ENCODE data around the gene ALAD.
"Not testable (repeated sequence)": the region's sequence is repeated elsewhere in the genome, so short reads cannot be mapped to it uniquely, and the experiment has no call there.

ALAD gene

GRCh38 chr9:113380869-113381378 is 20.2 kb downstream of the ALAD start:
- Histone ChIP-seq H4K20me1 (ENCODE audit: low read depth, low read length) (no peaks in the 10 kb centered on the region), H3K4me3 (ENCODE audit: insufficient read depth, low read length, poor library complexity, severe bottlenecking) (no peak overlapping the region), H2AFZ (ENCODE audit: low read depth, low read length, severe bottlenecking) (no peak overlapping the region), H3K9me3 (ENCODE audit: insufficient read depth, low read length) (no peaks in the 10 kb centered on the region), H3K27me3 (ENCODE audit: low read length) (no peaks in the 10 kb centered on the region), H3K36me3 (ENCODE audit: low read length) (no peaks in the 10 kb centered on the region), H3K9ac (ENCODE audit: low read length) (no peak overlapping the region), H3K79me2 (ENCODE audit: insufficient read depth, low read length) (no peaks in the 10 kb centered on the region), H3K27ac (ENCODE audit: low read depth, low read length) (no peak overlapping the region), H3K9me2 (replicated peaks; ENCODE audit: insufficient read depth, low read length) (no peaks in the 10 kb centered on the region), H3F3A (ENCODE audit: insufficient read depth) (no peaks in the 10 kb centered on the region), H3K4me2 (ENCODE audit: low read depth, low read length, poor library complexity, severe bottlenecking) (no peak overlapping the region)
- TF ChIP-seq EZH2phosphoT487 (conservative IDR thresholded peaks at IDR 0.05; ENCODE audit: low read length) (no peak), CTCF (IDR thresholded peaks at IDR 0.05; ENCODE audit: insufficient read depth, low read length, poor library complexity, severe bottlenecking) (no peak)

GRCh38 chr9:113379829-113380210 is 21.3 kb downstream of the ALAD start:
- H2AFZ ChIP-seq (ENCODE audit: low read depth, low read length, severe bottlenecking): not testable (repeated sequence)

GRCh38 chr9:113379094-113379828 is 21.8 kb downstream of the ALAD start:
- H3K4me3 ChIP-seq (ENCODE audit: insufficient read depth, low read length, poor library complexity, severe bottlenecking); H3K9ac ChIP-seq (ENCODE audit: low read length); H2AFZ ChIP-seq (ENCODE audit: low read depth, low read length, severe bottlenecking); H3K9me2 ChIP-seq (replicated peaks; ENCODE audit: insufficient read depth, low read length); H3K36me3 ChIP-seq (ENCODE audit: low read length); H3K27ac ChIP-seq (ENCODE audit: low read depth, low read length); H3K4me2 ChIP-seq (ENCODE audit: low read depth, low read length, poor library complexity, severe bottlenecking); H3F3A ChIP-seq (ENCODE audit: insufficient read depth); H3K9me3 ChIP-seq (ENCODE audit: insufficient read depth, low read length); H4K20me1 ChIP-seq (ENCODE audit: low read depth, low read length); H3K79me2 ChIP-seq (ENCODE audit: insufficient read depth, low read length); H3K27me3 ChIP-seq (ENCODE audit: low read length): not testable (repeated sequence)

More at GRCh38 chr9:113379829-113380210, 21.3 kb downstream of the ALAD start:
- not testable (repeated sequence) for H3K4me3 ChIP-seq (ENCODE audit: insufficient read depth, low read length, poor library complexity, severe bottlenecking); H3K27ac ChIP-seq (ENCODE audit: low read depth, low read length); H3K27me3 ChIP-seq (ENCODE audit: low read length); H4K20me1 ChIP-seq (ENCODE audit: low read depth, low read length); H3K4me2 ChIP-seq (ENCODE audit: low read depth, low read length, poor library complexity, severe bottlenecking); H3K9ac ChIP-seq (ENCODE audit: low read length); H3K9me2 ChIP-seq (replicated peaks; ENCODE audit: insufficient read depth, low read length); H3K36me3 ChIP-seq (ENCODE audit: low read length); H3F3A ChIP-seq (ENCODE audit: insufficient read depth); H3K9me3 ChIP-seq (ENCODE audit: insufficient read depth, low read length); H3K79me2 ChIP-seq (ENCODE audit: insufficient read depth, low read length)

GRCh38 chr9:113376634-113377567 is 24.2 kb downstream of the ALAD start, which contains the start of gene HDHD3:
HDHD3 (minus strand) TSS chr9:113376986; CDS start chr9:113374354, 2,632 bp downstream.
- no peaks in the 10 kb centered on the region for H3K9me2 ChIP-seq (replicated peaks; ENCODE audit: insufficient read depth, low read length)
- H4K20me1 ChIP-seq (ENCODE audit: low read depth, low read length): no peaks in the 10 kb centered on the region
- H3F3A ChIP-seq (ENCODE audit: insufficient read depth): no peaks in the 10 kb centered on the region
- peak within 1 kb of the TSS; percentile 80 for H2AFZ ChIP-seq (ENCODE audit: low read depth, low read length, severe bottlenecking)
- H3K79me2 ChIP-seq (ENCODE audit: insufficient read depth, low read length): no peaks in the 10 kb centered on the region
- peak within 1 kb of the TSS; percentile 55 for H3K4me2 ChIP-seq (ENCODE audit: low read depth, low read length, poor library complexity, severe bottlenecking)
- H3K36me3 ChIP-seq (ENCODE audit: low read length): no peaks in the 10 kb centered on the region
- peak within 1 kb of the TSS; percentile 85 for H3K4me3 ChIP-seq (ENCODE audit: insufficient read depth, low read length, poor library complexity, severe bottlenecking)
- H3K9me3 ChIP-seq (ENCODE audit: insufficient read depth, low read length): no peaks in the 10 kb centered on the region
- peak within 1 kb of the TSS; percentile 67 for H3K9ac ChIP-seq (ENCODE audit: low read length)
- 0 out of 2 replicates have a peak within 1 kb of the TSS, but pooled peaks have one; percentile 26 for H3K27ac ChIP-seq (ENCODE audit: low read depth, low read length)
- TF ChIP-seq EZH2phosphoT487 (conservative IDR thresholded peaks at IDR 0.05; ENCODE audit: low read length) (no peak), CTCF (IDR thresholded peaks at IDR 0.05; ENCODE audit: insufficient read depth, low read length, poor library complexity, severe bottlenecking) (no peak)
- H3K27me3 ChIP-seq (ENCODE audit: low read length): no peaks in the 10 kb centered on the region

Measured in SU-DHL-6 (cell line).